Gastrocnemius medialis (tissue), 4 donors: ENCODE measurements around the gene PRR20G.

Experiments
- POLR2A ChIP-seq, 2 donors: fragments of 450-650 bp; IDR thresholded peaks; one replicate each; pipeline ENCODE4 v1.6.1; 2017; ENCODE audit warnings: antibody characterized with exemption in 2 of 2, mild to moderate bottlenecking in 2 of 2, moderate library complexity in 2 of 2
- TF ChIP-seq, protein P1 (sequence below), 5 experiments: fragments of 450-650 bp in 3 of 5; fragments of 200-600 bp in 2 of 5; sonication (generic) in 2 of 5; IDR thresholded peaks in 4 of 5; conservative IDR thresholded peaks in 1 of 5; 1 replicate in 4 of 5; 2 replicates in 1 of 5; pipeline ENCODE4 v1.5.1; 2016 to 2019; ENCODE audit warnings: antibody characterized with exemption in 5 of 5, mild to moderate bottlenecking in 3 of 5, moderate library complexity in 3 of 5

DNA sequence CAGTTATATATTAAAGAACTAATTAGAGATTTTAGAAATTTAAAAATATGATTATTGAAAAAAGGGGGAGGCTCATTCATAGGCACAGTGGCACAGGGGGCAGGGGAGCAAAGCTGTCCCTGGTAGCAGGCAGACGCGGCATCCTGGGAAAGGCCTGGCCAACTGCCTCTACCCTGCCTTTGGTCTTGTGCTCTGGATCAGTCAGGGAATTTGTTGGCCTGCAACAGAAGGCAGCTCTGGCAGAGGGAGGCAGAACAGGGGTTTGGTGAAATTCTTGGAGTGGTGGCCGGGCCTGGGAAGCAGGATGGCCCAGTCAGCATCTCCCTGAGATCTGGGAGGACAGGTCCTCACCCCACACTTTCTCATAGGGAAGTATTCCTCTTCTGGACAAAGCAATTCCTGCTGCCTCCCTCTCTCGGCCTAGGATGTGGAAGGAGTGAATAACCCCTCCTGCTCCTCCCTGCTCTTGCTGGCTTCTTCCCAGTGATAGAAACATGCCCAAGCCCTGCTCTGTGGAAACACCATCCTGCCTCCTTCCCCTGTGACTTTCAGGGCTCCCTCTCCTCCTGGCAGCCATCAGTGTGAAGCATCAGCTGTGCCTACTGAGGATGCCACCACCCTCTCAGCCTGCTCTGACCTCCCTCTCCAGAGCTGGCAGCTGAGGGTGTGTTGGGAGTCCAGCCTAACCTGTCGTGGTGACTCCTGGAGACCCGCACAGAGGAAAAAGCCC is 26.9 kb downstream of the PRR20G start:
- TF ChIP-seq, protein P1, sequence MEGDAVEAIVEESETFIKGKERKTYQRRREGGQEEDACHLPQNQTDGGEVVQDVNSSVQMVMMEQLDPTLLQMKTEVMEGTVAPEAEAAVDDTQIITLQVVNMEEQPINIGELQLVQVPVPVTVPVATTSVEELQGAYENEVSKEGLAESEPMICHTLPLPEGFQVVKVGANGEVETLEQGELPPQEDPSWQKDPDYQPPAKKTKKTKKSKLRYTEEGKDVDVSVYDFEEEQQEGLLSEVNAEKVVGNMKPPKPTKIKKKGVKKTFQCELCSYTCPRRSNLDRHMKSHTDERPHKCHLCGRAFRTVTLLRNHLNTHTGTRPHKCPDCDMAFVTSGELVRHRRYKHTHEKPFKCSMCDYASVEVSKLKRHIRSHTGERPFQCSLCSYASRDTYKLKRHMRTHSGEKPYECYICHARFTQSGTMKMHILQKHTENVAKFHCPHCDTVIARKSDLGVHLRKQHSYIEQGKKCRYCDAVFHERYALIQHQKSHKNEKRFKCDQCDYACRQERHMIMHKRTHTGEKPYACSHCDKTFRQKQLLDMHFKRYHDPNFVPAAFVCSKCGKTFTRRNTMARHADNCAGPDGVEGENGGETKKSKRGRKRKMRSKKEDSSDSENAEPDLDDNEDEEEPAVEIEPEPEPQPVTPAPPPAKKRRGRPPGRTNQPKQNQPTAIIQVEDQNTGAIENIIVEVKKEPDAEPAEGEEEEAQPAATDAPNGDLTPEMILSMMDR (IDR thresholded peaks at IDR 0.05 in 4 of 5, conservative IDR thresholded peaks at IDR 0.05 in 1 of 5) = no peak
- TF ChIP-seq POLR2A (IDR thresholded peaks at IDR 0.05) = no peak
